Renal cortex interstitium (tissue), 11 donors: ENCODE data around the gene EFHC1. TPM values are rescaled to one million over a fixed set of nuclear protein-coding genes. Genes with fewer than 3 reads are reported as not detected.

ENCODE experiments used
- DNase-seq, 11 donors: peaks; one replicate each; pipeline ENCODE4 v3.0.0-alpha.2; 2013; ENCODE audit warnings: low read depth in 9 of 11, low spot score in 4 of 11; ENCODE audit errors: extremely low read depth in 1 of 11
- polyA plus RNA-seq, 3 donors: library from polyadenylated mRNA; unstranded; fragments of 120-200 nt; gene quantifications; one replicate each; pipeline ENCODE4 v1.2.1, GENCODE V29; 2013; ENCODE audit not compliant: insufficient read length in 3 of 3

The EFHC1 gene
- polyA plus RNA-seq, 3 donors, result 50.8 to 68.0 (median 63.2) TPM

- DNase-seq, result no peak
Observed at GRCh38 chr6:52508261-52508739, 88.2 kb downstream of the EFHC1 start.

- DNase-seq, result no peak
Observed at GRCh38 chr6:52509281-52510212, 89.4 kb downstream of the EFHC1 start.

GRCh38 chr6:52510213-52510562 is 90.0 kb downstream of the EFHC1 start:
- DNase-seq, result no peak

- no peak for DNase-seq
Observed at GRCh38 chr6:52511163-52511562, 91.0 kb downstream of the EFHC1 start.

- no peak for DNase-seq
Observed at GRCh38 chr6:52511572-52512151, 91.5 kb downstream of the EFHC1 start.

- DNase-seq, result no peak
Observed at GRCh38 chr6:52512199-52512598, 92.1 kb downstream of the EFHC1 start.

- DNase-seq, result no peak
Observed at GRCh38 chr6:52513464-52513863, 93.3 kb downstream of the EFHC1 start.

GRCh38 chr6:52513896-52514295 is 93.8 kb downstream of the EFHC1 start:
- no peak for DNase-seq

GRCh38 chr6:52514514-52514913 is 94.4 kb downstream of the EFHC1 start:
- DNase-seq, result no peak

GRCh38 chr6:52515219-52515960 is 95.2 kb downstream of the EFHC1 start:
- DNase-seq, result no peak

GRCh38 chr6:52516269-52516668 is 96.1 kb downstream of the EFHC1 start:
- DNase-seq, result no peak

- DNase-seq, result no peak
Observed at GRCh38 chr6:52516943-52517342, 96.8 kb downstream of the EFHC1 start.

GRCh38 chr6:52517502-52518278 is 97.5 kb downstream of the EFHC1 start:
- DNase-seq, result peak in 1 of 11 donors; percentile 18

- DNase-seq, result no peak
Observed at GRCh38 chr6:52518279-52518945, 98.3 kb downstream of the EFHC1 start.

- DNase-seq, result no peak
Observed at GRCh38 chr6:52519618-52520017, 99.5 kb downstream of the EFHC1 start.

GRCh38 chr6:52522151-52522626 is 102.0 kb downstream of the EFHC1 start:
- no peak for DNase-seq

- DNase-seq, result no peak
Observed at GRCh38 chr6:52522655-52523054, 102.5 kb downstream of the EFHC1 start.

GRCh38 chr6:52523378-52524142 is 103.4 kb downstream of the EFHC1 start:
- no peak for DNase-seq
